ENCODE results near the gene DOK6.

DNA sequence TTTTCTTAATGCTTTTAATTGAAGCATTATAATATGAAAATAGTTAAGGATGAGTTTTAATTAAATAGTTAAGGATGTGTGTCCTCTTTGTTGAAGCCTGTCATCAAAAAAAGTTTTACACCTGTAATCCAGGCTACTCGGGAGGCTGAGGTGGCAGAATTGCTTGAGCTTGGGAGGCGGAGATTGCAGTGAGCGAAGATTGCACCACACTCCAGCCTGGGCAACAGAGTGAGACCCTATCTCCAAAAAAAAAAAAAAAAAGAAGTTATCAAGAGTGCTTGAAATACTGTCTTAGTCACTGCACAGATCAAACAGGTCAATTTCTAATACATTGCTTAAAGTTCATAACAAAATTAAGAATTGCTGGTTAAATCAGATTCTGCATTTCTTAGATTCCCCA lies 353.4 kb downstream of the DOK6 start:
- TF ChIP-seq POLR2AphosphoS5 (IDR thresholded peaks at IDR 0.05; ENCODE audit: low read depth, low read length) (no peak), TAF1 (IDR thresholded peaks at IDR 0.05; ENCODE audit: borderline replicate concordance, insufficient read depth, low read length) (no peak)
- TF ChIP-seq, protein P1, sequence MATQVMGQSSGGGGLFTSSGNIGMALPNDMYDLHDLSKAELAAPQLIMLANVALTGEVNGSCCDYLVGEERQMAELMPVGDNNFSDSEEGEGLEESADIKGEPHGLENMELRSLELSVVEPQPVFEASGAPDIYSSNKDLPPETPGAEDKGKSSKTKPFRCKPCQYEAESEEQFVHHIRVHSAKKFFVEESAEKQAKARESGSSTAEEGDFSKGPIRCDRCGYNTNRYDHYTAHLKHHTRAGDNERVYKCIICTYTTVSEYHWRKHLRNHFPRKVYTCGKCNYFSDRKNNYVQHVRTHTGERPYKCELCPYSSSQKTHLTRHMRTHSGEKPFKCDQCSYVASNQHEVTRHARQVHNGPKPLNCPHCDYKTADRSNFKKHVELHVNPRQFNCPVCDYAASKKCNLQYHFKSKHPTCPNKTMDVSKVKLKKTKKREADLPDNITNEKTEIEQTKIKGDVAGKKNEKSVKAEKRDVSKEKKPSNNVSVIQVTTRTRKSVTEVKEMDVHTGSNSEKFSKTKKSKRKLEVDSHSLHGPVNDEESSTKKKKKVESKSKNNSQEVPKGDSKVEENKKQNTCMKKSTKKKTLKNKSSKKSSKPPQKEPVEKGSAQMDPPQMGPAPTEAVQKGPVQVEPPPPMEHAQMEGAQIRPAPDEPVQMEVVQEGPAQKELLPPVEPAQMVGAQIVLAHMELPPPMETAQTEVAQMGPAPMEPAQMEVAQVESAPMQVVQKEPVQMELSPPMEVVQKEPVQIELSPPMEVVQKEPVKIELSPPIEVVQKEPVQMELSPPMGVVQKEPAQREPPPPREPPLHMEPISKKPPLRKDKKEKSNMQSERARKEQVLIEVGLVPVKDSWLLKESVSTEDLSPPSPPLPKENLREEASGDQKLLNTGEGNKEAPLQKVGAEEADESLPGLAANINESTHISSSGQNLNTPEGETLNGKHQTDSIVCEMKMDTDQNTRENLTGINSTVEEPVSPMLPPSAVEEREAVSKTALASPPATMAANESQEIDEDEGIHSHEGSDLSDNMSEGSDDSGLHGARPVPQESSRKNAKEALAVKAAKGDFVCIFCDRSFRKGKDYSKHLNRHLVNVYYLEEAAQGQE (IDR thresholded peaks at IDR 0.05; ENCODE audit: insufficient read depth in 1 of 2, low read depth in 2 of 2, low read length in 2 of 2) = no peak

Data from PFSK-1 (cell line).